ENCODE results near the gene KDM8. TPM values are rescaled to one million over a fixed set of nuclear protein-coding genes. Genes with fewer than 3 reads are reported as not detected.

The KDM8 gene
- polyA plus RNA-seq, 5 donors = 8.1 to 10.0 (median 8.8) TPM

- DNase-seq = no peak
These were observed 11.0 kb downstream of the KDM8 start for GRCh38 chr16:27214084-27214961.

- DNase-seq = no peak
These were observed 12.3 kb downstream of the KDM8 start for GRCh38 chr16:27215660-27216059.

GRCh38 chr16:27216297-27216885 is 13.1 kb downstream of the KDM8 start:
- DNase-seq = no peak

GRCh38 chr16:27217256-27217655 is 13.9 kb downstream of the KDM8 start:
- no peak for DNase-seq

GRCh38 chr16:27218756-27219155 is 15.4 kb downstream of the KDM8 start:
- DNase-seq = no peak

GRCh38 chr16:27219161-27219560 is 15.8 kb downstream of the KDM8 start:
- no peak for DNase-seq

- no peak for DNase-seq
These were observed 16.8 kb downstream of the KDM8 start for GRCh38 chr16:27220120-27220519.

GRCh38 chr16:27220527-27220926 is 17.2 kb downstream of the KDM8 start:
- DNase-seq = no peak

GRCh38 chr16:27220991-27221390 is 17.7 kb downstream of the KDM8 start:
- DNase-seq = no peak

- DNase-seq = no peak
These were observed 18.4 kb downstream of the KDM8 start for GRCh38 chr16:27221576-27222248.

GRCh38 chr16:27222249-27223225 is 19.2 kb downstream of the KDM8 start:
- DNase-seq = peak; percentile 46 to 59

- no peak for DNase-seq
These were observed 19.9 kb downstream of the KDM8 start for GRCh38 chr16:27223226-27223610.

GRCh38 chr16:27223701-27224100 is 20.4 kb downstream of the KDM8 start:
- no peak for DNase-seq

GRCh38 chr16:27224271-27224737 is 21.0 kb downstream of the KDM8 start:
- no peak for DNase-seq

- no peak for DNase-seq
These were observed 21.5 kb downstream of the KDM8 start for GRCh38 chr16:27224741-27225300.

GRCh38 chr16:27225536-27226360 is 22.4 kb downstream of the KDM8 start:
- no peak for DNase-seq

GRCh38 chr16:27226476-27226875 is 23.1 kb downstream of the KDM8 start:
- no peak for DNase-seq

- no peak for DNase-seq
These were observed 23.8 kb downstream of the KDM8 start for GRCh38 chr16:27226976-27227705.

- no peak for DNase-seq
These were observed 24.7 kb downstream of the KDM8 start for GRCh38 chr16:27228045-27228444.
